Renal cortical epithelial cell (primary cell): Measurements from ENCODE around the gene ARHGAP15. TPM values are rescaled to one million over a fixed set of nuclear protein-coding genes. Genes with fewer than 3 reads are reported as not detected.
"Not testable (repeated sequence)": the region's sequence is repeated elsewhere in the genome, so short reads cannot be mapped to it uniquely, and the experiment has no call there.

Source experiments
- DNase-seq: peaks from one replicate; pipeline ENCODE4 v3.0.0-alpha.2; 2011; ENCODE audit warnings: low read depth
- total RNA-seq: library from RNA; depleted of rRNA; stranded (reverse); fragments of >200 nt; gene quantifications from 2 replicates; pipeline ENCODE4 v1.2.3, GENCODE V29; 2014

ARHGAP15 gene
- not detected in 2 replicates for total RNA-seq

DNA sequence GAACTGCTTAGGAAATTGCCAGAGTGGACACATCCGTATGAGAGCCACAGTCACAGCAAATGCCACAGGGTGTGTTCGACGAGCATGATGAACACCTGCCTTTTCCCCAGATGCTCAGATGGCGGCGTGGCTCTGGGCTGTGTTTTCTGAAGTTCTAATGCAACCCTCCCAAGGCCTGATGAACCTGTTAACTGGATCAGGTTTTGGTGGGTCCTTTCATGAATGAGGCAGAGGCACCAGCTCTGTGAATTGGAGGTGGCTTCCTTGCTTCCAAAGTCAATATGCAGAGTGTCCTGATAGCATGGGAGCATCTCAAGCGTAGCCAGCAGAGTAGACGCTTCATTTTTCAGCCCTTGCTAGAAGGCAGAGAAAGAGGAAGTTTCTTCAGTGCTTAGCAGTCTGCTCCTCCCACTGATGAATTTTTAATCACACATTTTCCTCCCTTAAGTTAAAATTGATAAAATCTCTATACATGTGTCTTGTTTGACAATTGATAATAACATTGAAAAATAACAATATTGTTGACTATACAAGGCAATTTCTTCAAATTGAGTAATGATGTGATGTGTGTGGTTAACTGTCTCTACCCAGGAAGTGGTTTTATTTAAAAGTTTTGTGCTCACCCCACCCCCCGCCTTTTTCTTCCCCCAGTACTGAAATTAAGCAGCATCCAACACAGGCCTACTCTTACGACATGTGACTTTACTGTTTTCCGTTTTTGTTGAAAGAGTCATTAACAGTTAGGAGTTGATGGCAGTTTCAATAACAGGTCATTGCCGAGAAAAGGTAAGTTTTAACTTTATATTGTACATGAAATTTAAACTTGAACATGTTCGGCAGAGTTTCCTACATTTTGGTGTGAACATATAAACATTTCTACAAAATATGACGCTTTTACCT lies at the start of gene ARHGAP15:
TSS of gene ARHGAP15 (plus strand) at position 739 of the 900 bp plus-strand sequence.
- DNase-seq, result no peak

DNA sequence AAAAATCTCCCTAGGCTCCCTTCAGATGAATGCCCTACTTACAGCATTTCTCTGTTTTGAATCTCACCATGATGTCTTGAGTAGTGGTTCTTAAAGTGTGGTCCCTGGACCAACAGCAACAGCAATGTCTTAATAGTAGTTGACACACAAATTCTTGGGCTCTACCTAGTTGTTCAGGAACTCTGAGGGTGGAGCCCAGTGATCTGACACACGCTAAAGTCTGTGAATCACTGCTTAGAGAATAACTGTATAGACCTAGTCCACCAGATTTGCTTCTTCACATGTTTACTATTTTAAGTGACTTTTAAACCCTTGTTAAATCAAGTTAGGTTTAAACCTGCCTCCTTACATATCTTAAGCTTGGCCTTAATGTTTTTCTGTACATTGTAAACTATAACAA lies 47.6 kb upstream of the ARHGAP15 start:
- peak; percentile 20 for DNase-seq

DNA sequence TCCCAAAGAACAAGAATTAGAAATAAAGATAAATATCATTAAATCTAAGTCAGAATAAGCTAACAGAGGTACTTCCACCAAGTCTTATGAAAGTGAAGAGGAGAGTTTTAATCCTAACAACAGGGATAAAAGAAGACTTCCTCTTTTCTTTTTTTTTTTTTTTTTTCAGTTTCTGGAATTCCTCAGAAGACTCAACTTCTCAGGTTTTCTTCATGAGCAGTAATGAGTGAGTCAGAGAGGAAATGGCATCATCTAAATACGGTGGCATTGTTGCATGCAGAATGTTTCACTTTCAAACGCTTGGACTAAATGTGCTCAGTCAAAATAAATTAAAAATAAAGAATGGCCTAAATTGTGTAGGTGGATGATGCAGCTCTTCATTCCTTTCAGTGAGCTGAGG lies 45.6 kb upstream of the ARHGAP15 start:
- peak; percentile 97 for DNase-seq

DNA sequence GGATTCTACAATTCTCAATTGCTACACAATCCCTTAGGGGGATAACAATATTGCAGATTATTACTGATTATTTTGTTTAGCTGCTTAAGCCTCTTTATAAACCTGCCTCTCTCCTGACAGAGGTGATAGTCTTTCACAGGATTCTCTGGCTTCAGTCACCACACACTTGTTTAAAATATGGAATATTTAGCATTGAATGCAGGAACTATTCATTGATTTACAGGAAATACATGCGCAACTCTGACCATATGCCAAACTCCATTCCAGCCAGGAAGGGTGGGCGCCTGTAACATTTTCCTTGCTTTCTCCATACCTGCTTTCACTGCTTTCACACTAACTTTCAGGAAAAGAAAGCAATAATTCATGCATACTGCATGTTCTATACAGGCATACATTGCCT lies 44.8 kb upstream of the ARHGAP15 start:
- DNase-seq, result no peak

DNA sequence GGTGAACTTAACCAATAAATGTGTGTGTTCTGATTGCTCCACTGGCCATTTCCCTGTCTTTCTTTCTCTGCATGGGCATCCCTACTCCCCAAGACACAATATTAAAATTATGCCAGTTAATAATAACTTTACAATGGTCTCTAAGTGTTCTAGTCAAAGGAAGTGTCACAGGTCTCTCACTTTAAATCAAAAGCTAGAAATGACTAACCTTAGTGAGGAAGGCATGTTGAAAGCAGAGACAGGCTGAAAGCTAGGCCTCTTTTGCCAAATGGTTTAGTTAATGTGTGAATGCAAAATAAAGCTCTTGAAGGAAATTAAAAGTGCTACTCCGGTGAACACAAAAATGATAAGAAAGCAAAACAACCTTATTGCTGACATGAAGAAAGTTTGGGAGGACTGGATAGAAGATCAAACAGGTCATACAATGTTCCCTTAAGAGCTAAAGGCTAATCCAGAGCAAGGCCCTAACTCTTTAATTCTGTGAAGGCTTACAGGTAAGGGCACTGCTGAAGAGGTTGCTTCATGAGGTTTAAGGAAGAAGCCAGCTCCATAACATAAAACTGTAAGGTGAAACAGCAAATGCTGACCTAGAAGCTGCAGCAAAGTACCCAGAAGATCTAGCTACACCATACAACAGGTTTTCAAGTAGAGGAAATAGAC lies 44.0 kb upstream of the ARHGAP15 start:
- DNase-seq, result peak; percentile 19

DNA sequence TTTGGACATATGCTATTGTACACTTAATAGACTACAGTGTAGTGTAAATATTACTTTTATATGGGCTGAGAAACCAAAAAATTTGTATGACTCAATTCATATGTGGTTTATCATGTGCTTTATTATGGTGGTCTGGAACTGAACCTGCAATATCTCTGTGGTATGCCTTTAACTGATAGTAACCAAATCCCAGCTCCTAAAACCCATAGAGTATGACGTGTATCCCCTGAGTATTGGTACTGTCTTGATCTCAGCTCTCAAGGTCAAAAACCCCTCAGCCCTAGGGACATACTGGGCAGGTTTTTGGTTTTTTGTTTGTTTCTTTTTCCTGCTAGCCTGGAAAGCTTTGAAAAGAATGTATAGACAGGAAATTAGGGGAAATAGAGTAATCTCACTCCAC lies 42.2 kb upstream of the ARHGAP15 start:
- DNase-seq, result no peak

DNA sequence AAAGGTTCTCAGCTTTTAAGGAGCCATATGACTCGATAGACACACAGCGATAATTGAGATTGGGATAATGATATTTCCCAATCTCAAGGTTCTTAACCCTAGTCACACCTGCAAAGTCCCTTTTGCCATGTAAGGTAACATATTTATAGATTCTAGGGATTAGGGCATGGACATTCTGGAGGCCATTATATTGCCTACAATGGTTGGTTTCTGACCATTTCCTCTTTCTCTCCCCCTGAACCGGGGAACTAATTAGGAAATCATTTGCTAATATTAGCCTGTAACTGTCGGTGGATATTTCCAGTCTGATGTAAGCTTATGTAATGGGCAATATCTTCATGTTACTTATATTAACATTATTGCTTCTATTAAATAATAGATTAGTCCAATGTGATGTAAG lies 40.8 kb upstream of the ARHGAP15 start:
- DNase-seq, result no peak

DNA sequence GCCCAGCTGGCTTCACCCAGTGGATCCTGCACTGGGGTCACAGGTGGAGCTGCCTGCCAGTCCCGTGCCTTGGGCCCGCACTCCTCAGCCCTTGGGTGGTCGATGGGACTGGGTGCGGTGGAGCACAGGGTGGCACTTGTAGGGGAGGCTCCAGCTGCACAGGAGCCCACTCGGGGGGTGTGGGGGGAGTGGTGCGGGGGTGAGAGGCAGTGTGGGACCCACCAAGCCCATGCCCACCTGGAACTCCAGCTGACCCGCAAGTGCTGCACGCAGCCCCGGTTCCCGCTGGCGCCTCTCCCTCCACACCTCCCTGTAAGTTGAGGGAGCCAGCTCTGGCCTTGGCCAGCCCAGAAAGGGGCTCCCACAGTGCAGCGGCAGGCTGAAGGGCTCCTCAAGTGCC lies 39.7 kb upstream of the ARHGAP15 start:
- DNase-seq, result not testable (repeated sequence)

DNA sequence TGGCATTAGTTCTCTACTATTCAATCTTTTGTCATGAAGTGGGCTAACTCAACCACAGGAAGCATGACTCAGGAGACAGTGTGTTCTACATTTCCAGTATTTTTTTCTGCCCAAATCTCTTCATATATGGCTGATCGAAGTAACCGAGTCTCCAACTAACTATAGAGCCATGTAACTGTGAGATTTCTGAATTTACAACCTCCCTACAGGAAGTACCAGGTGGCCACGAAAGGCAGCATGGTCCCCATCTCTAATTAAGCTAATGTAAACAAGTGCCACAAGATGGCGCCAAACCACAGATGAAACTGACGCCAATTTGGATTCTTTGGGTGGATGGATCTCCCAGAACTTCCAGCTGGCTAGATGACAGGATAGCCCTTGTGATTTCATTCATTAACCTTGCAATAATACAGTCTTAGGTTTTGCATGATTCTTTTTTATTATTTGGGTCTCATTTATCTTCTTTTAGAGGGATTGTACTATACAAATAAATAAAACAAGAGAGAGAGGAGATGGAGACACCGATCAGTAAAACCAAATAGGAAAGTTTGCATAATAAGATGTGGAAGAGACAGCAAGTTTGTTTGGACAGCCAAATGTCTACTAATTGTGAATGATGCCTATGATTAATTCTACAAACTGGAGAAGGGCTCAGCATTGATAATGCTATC lies 18.3 kb upstream of the ARHGAP15 start:
- peak; percentile 57 for DNase-seq

DNA sequence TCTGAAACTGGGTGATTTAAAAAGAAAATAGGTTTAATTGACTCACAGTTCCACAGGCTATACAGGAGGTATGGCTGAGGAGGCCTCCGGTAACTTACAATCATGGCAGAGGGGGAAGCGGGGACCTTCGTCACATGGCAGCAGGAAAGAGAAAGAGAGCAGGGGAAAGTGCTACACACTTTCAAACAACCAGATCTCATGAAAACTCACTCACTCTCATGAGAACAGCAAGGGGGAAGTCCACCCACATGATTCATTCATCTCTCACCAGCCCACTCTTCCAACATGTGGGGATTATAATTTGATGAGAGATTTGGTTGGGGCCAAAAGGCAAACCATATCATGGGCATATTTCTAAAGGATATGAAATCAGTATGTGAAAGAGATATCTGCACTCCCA lies 12.0 kb upstream of the ARHGAP15 start:
- no peak for DNase-seq

DNA sequence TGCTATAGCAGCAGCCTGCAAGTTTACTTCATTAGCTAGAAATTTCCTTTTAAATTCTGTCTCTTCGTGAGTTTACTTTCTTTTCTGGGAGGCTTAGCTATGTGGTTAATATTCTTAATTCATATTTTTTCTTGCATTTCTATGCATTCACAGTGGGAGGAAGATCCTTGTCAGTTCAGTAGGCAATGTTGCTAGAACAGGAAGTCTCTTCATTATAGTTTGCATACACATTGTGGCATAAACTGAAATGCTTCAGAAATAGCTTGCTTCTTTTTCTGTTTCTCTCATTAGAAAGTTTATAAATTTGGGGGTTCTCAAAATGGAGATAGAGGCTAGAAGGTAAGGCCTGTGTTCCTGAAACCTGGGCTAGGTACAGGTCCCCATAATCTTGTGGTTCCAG lies 8.1 kb upstream of the ARHGAP15 start:
- DNase-seq, result no peak

DNA sequence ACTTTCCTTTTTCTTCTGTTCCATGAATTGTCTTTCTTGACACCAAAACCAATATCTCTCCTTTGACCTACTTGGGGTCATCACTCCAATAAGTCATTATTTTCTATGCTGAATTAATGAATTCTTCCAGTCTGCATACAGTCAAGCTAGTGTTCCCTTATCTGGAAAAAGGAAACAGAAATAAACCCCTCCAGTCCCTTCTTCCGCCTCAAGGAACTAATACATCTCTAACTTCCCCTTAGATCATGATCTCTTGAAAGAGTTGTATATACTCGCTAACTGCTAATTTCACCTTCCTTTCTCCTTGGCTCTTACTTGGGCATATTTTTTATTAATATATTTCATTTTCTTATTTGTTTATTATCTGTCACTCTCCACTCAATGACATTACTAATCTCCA lies 7.3 kb upstream of the ARHGAP15 start:
- DNase-seq, result no peak

DNA sequence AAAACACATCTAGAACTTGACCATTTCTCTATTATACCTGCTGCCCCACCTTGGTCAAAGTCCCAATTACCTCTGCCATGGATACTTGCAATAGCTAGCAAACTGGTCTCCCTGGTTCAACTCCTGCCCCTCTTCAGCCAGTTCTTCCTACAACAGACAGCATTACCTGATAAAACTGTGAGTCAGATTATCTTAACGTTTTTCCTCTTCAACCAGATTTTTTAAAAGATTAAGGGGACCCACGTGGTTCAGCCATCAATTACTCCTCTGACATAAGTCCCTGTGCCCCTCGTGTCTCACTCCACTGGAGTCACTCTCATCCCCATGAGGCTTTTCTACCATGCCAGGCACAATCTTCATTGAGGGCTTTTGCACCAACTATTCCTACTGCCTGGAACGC lies 5.3 kb upstream of the ARHGAP15 start:
- DNase-seq, result no peak

DNA sequence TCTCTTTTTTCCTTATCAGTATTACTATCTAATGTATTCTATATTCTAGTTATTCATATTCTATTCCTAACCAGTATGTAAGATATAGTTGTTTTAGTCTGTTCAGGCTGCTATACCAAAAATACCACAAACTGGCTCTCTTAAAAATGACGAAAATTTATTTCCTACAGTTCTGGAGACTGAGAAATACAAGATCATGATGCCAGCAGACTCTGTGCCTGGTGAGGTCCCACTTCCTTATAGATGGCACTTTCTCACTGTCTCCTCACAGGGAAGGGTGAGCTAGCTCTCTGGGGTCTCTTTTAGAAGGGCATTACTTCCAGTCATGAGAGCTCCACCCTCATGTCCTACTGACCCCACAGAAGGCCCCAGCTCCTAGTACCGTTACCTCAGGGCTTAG lies 4.8 kb upstream of the ARHGAP15 start:
- no peak for DNase-seq

DNA sequence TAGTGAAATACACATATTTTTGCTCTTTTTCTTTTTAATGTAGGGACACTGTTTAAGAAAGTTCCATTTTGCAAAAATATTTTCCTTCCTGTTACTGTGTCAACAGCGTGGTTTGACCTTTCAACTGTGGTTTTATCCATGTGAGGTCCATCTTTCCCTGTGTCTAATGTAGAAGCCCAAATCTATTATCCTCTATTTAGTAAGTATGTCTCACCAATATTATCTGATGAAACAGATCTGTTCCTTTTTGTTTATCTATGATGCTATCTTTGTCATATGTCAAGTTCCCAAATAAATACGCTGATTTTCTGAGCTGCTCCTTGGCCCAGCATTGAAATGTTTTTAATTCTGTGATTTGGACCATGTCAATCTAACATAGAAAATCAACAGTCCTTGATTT lies 3.5 kb upstream of the ARHGAP15 start:
- peak; percentile 23 for DNase-seq

DNA sequence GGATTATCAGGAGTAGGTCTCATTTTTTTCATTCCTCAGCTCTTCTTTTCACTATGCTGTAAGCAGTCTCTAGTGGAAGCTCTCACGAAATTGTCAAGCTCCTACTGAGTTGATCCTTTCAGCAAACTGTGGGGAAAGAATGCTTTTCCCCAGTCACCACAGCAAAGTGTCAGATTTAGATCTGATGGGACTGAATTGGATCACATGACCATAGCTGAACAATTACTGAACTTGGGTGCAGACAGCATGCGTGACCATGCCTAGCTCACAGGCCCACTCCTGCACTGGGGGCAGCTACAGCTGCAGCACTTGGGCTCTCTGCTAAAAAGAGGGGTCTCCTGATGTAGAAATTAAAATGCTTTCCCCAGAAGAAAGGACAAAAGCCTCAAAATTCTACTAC lies 3.1 kb downstream of the ARHGAP15 start:
- no peak for DNase-seq

DNA sequence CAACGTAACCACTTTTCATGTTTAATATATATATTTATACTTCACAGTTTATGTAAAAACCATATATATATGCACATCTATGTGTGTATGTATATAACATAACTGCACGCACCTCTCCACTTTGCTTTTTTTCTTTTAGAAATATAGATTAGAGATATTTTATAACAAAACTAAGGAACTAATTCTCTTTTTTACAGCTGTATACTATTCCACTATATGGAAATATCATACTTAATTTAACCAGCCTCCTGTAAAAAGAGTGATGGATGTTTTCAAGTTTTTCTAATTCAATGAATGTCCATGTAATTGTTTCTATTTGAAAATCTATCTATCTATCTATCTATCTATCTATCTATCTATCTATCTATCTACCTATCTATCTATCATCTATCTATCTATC lies 4.6 kb downstream of the ARHGAP15 start:
- no peak for DNase-seq

DNA sequence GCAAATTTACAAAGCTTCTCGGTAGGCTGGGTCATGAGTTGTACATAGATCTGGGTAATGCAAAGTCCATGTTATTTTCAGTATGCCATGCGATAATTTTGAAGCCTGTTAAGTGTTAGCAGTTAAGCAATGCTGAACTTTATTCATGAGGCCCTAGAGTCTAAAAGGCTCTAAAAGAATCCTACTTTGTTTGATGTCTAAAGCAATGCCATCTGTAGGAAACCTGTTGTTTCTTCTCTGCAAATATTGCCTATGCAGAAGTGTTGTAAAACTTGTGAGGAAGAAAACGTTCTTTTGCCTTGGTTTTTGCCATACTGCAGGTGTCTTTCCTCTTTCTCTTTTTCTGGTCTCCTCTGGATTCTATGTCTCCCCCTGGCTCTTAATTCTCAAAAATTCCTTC lies 9.1 kb downstream of the ARHGAP15 start:
- no peak for DNase-seq

DNA sequence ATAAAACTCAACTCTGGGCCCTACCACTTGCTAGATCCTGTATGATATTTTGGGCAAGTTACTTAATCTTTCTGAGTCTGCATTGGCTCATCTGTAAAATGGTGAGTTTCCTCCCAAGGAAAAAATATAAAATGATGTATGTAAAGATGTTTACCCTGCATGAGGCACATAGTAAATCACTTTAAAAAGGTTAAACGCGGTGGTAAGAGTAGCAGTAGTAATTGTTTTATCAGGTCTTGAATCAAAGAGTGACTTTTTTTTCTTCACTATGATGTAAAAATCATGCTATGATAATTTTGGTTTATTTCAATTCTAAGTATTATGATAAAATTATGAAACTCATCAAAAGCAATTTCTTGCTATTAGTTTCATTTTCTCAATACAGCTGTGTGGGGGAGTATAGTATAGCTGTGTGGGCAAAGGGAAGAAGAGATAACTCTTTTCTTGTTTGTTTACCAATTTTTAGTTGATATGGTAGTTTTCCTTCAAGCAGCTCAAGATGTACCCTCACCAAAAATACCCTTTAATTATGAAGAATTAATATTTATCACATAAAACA lies 10.7 kb downstream of the ARHGAP15 start:
- DNase-seq, result no peak

DNA sequence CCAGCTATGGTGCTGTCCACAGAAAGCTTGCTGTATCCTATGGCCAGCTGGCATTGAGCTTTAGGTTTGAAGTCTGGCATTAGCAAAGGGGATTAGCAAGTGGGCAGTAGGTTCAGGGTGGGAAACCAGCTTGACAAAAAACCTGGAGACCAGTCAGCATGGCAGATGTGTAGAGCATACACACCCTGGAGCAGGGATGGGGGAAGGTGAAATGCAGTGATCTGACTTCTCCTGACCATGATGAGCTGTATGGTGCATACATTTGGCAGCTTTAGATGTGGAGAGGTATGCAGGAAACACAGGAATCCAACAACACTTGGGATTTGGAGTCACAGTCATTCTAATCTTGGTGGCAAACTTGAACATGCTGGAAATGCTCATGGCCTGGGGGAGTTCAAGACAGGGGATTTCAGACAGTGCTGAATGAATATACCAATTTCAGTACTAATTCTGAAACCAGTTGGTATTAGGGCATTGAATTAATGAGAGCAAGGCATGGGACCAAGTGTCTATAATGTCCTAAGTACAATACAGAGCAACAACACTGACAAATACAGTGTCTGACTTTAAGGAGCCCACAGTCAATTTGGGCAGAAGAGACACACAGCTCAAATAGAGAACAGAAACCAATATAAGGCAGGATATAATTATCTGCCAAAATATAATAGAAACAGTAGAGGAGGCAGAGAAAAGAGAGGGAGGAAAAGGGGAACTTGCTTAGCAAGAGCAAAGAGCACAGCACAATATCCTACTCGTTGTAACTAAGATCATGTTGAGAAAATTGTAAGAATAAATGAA lies 11.8 kb downstream of the ARHGAP15 start:
- DNase-seq, result no peak

DNA sequence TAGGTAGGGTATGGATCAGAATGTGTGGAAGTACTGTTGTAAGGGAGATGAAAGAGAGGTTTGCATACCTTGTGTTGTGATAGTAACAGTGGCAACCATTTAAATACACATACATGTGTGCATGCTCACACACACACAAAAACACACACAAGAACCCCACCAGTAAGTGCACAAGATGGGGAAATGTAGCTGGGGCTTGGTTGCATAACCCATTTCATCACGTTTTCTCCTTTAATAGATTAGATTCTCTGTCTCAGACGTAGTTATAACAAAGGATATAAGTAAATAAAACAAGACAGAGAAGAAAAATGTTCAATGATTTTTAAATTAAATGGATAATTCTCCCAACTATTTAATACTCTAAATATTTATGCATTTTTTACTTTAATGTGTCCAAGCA lies 13.4 kb downstream of the ARHGAP15 start:
- DNase-seq, result no peak
